GM18519 (cell line): Measurements from ENCODE around the gene ACYP2.

Source experiments
- ATAC-seq: cut with Tn5 transposase; IDR thresholded peaks from one replicate; pipeline ENCODE4 v1.9.1; 2021; ENCODE audit warnings: mild to moderate bottlenecking, moderate library complexity; ENCODE audit not compliant: unreplicated experiment, low FRiP score

The ACYP2 gene

DNA sequence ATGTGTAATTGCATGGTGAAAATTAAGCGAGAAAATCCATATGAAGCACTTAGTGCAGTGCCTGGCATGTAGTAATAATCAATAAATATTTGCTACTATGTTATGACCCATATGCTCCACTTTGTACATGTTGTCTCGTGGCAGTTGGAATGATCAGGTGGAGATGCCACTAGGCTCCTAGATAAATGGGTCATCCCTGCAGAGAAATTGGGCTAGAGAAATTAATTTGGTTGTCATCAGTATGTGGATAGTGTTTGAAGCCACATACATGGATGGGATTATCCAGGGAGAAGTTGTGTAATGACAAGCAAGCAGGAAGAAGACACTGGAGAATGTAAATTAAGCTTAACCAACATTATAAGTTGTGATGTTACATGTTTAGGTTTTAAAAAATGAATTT, 33.0 kb downstream of the ACYP2 start:
- ATAC-seq: no peak

DNA sequence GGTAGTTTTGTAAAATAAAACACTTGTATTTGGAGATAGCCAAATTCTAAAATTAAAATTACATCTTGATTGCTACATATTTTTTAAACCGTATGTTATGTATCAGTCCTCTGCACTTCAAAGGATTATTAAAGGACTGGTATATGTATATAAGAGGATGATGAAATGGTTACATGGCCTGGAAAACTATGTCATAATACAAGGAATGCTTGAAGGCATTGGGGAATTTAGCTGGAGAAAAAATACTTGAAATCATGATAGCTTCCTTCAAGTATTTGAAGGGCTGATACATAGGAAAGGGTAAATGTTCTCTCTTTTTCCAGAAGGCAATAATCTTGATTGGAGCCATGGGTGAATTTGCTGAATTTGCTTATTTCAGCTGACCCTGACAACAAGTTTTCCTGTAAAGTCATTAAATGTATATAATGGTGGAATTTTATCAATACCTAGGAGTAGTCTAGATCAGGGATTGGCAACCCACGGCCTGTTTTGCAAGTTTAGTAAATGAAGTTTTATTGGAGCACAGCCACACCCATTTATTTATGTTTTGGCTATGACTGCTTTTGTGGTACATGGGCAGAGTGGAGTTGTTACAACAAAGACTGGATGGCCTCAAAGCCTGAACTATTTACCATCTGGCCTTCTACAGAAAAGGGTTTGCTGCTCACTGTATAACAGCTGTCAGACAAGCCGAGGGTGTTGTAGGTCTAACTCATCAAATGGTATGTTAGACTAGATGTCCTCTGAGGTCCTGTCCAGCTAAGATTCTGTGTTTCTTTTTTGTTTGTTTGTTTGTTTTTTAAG, 34.4 kb downstream of the ACYP2 start:
- ATAC-seq: no peak

DNA sequence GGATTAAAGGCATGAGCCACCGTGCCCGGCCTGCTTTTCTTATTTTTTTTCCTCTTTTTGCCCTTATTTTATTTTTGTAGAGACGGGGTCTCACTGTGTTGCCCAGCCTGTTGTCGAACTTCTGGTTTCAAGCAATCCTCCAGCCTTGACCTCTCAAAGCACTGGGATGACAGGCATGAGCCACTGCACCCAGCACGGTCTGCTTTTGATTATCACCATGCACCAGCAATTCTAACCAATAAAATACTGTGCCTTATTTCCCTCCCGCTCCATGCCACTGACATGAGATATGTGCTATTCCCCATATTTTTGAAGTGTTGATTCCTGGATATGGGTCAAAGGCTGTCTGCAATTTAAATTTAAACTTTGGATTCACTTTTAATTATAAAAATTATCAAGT, 42.9 kb downstream of the ACYP2 start:
- ATAC-seq: no peak

DNA sequence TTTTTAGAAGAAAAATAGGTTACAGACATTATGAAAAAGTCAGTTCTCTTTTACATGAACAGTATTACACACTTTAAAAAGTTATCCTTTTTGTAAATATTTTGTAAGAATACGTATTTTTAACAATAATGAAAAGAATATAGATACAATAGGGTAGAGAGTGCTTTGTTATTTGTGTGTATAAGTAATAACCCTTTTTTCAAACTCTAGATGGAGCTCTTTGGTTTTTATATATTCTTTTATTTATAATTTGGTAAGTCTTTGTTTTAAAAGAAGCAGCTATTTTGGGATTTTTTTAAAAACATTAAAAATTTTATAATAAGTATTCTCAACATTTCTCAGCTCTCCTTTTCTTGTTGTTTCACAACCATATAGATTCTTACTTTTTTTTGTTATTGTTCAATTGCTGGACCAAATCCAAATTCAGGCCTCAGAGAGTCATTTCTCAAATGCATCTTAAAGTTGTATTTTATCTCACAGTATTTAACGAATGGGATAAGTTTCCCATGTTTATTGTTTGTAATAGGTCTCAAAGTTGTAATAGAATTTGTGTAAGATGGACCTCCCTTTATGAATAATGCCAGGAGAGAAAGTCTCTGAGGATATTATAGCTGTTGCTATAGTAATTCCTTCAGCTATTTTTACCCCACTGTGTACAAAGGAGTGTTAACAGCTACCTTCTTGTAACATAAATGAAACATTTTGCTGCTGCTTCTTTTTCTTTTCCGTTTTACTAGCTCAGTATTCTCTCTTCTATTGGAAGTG, 46.4 kb downstream of the ACYP2 start:
- no peak for ATAC-seq

DNA sequence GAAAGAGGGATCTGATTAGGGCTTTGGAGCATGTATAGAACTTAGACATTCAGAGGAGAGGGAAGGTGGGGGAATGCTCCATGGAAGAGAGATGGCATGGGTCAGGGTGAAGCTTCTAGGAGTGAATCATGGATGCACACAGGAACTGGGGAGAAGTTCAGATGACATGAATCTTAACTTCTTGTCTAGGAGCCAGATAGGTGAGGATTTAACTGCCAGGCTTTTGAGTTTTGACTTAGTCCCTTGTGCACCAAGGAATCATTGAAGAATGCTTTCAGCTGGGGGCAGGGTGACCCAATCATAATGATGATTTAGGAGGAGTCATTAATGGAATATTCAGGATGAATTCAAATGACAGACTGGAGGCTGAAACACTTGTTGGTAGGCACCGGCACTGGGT, 48.7 kb downstream of the ACYP2 start:
- ATAC-seq: no peak

DNA sequence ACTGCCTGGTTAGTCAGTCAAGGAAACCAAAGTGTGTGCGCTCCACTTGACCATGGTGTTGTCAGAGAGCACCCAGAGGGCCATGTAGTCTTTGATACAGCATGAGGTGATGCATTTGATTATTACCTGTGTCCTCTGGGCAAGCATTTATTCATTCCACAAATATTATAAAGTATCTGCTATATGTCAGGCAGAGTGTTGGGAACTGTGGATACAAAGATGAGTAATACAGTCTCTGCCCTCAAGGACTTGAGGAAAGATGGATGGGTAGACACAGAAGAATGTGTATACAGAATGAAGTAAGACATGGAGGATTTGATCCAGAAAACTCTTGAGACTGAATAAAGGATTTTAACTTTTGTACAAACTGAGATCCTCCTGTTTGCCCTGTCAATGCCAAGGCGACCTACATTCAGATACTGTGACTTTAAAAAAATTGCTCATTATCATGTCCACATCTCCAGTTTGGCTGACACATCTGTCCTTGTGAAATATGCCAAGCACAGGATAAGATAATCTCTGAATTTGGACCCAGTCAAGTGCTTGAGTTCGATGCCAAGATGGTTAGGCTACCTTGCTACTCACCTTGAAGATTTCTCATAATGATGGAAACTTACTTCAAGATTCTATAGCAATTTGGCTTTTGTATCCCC, 50.8 kb downstream of the ACYP2 start:
- no peak for ATAC-seq

DNA sequence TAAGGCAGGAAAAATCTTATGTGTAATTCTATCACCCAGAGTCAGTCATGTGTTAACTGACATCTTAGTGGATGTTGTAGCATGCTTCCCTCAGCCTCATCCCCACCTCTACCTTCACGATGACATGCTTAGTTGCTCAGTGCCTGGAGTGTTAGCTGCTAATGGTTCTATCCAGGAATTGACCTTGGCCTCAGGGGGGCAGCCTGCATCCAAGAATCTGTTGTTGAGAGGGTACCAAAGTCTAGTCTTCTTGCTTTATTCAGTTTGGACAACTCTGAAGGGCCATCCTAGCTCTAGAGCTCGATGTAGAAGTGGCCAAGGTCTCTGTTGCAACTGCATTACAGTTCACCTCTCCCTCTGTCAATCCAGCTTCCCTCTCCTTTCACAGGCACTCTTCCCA, 61.2 kb downstream of the ACYP2 start:
- ATAC-seq: no peak

DNA sequence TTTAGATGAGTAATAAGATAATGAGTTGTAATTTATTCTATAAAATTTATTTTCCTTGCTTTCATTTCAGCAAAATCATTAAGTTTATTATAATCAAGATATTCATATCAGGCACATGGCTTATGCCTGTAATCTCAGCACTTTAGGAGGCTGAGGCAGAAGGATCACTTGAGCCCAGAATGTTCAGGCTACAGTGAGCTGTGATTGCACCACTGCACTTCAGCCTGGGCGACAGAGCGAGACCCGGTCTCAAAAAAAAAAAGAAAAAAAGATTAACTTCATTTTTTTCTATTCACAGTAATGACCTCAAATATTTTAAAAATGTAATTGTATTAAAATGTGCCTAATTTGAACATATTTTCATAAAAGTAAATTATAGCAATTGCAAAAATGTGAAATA, 67.9 kb downstream of the ACYP2 start:
- no peak for ATAC-seq

- no peak for ATAC-seq
Observed at GRCh38 chr2:54183972-54184371, 68.6 kb downstream of the ACYP2 start.

- no peak for ATAC-seq
Observed at GRCh38 chr2:54185105-54185504, 69.7 kb downstream of the ACYP2 start.

- no peak for ATAC-seq
Observed at GRCh38 chr2:54187331-54187730, 71.9 kb downstream of the ACYP2 start.

DNA sequence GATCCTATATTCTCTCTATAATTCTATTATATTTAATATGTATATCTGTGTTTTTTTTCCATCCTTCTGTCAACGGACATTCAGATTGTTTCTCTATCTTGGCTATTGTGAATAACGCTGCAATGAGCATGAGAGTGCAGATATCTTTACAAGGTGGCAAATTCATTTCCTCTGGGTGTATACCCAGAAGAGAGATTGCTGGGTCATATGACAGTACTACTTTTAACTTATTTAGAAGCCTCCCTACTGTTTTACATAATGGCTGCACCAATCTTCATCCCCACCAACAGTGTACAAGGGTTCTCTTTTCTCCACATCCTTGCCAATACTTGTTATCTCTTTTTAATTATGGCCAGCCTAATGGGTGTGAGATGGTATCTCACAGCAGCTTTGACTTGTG, 74.1 kb downstream of the ACYP2 start:
- ATAC-seq: no peak

- no peak for ATAC-seq
Observed at GRCh38 chr2:54191361-54192135, 76.1 kb downstream of the ACYP2 start.

GRCh38 chr2:54194761-54195750, 79.6 kb downstream of the ACYP2 start:
- ATAC-seq: no peak

DNA sequence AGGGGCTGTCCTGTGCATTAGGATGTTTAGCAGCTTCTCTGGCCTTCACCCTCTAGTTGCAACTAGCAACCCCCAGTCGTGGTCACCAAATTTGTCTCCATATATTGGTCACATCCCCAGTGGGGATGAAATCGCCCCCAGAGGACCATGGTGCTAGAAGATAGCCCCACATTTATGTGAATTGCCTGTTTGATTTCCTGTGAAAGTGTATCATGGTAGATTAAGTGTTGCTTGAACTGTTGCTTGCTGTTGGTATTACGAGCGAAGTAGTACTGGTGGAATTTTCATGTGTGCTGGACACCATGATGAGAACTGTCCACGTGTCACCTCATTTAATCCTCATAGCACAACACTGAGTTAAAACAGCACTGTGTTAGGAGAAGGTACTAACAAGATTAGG, 81.2 kb downstream of the ACYP2 start:
- ATAC-seq: no peak

- no peak for ATAC-seq
Observed at GRCh38 chr2:54204476-54204875, 89.1 kb downstream of the ACYP2 start.

DNA sequence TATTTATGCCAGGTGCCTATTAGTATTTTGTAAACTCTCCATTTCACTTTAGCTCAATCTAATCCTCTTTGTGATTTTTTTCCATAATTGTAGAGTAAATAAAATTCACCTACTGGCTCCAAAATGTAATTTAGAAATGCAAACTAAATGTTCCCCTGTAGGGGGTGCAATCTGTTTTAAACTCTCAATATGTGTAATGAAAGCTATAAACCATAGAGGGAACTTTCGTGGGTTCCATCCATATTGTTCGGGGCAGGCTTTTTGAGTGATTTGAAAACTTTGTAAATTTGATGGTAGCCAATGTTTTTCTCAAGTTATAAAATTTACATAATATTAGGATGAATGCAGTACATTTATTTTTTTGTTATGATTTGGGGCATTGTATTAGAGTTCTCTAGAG, 91.2 kb downstream of the ACYP2 start:
- ATAC-seq: no peak

- ATAC-seq: no peak
Observed at GRCh38 chr2:54207666-54208195, 92.3 kb downstream of the ACYP2 start.
